Fibroblast of pulmonary artery (primary cell): ENCODE data around the gene NDUFS1.
"Not testable (repeated sequence)": the region's sequence is repeated elsewhere in the genome, so short reads cannot be mapped to it uniquely, and the experiment has no call there.

Experiments
- DNase-seq: peaks from one replicate; pipeline ENCODE4 v3.0.0-alpha.2; 2010; ENCODE audit warnings: low read depth
- H3K4me3 ChIP-seq: replicated peaks from 2 replicates; pipeline ENCODE4 v1.5.1; 2011; ENCODE audit warnings: low read depth, mild to moderate bottlenecking, control low read depth, low read length, moderate library complexity
- TF ChIP-seq, protein P1 (sequence below): IDR thresholded peaks from 2 replicates; pipeline ENCODE4 v1.5.1; 2011; ENCODE audit warnings: mild to moderate bottlenecking, control low read depth, low read length, inconsistent platforms; ENCODE audit errors: missing control alignments

NDUFS1 gene

DNA sequence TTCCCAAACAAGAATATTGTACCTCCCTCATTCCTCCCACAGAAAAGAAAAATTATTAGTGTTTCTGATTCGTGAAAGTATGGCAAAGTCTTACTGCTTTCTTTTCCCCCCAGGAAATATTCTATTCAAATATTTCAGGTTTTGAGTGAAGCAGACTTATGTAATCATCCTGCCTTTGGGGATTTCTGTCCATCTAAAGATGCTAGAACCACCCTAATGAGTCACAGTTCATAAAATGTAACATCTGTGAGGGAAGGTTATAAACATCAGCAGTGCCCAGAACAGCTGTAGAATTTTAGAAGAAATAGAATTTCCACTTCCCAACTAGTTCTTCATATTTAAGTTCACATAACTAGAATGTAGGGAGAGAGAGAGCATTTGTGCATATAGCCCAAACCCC is 39.4 kb upstream of the NDUFS1 start:
- TF ChIP-seq, protein P1, sequence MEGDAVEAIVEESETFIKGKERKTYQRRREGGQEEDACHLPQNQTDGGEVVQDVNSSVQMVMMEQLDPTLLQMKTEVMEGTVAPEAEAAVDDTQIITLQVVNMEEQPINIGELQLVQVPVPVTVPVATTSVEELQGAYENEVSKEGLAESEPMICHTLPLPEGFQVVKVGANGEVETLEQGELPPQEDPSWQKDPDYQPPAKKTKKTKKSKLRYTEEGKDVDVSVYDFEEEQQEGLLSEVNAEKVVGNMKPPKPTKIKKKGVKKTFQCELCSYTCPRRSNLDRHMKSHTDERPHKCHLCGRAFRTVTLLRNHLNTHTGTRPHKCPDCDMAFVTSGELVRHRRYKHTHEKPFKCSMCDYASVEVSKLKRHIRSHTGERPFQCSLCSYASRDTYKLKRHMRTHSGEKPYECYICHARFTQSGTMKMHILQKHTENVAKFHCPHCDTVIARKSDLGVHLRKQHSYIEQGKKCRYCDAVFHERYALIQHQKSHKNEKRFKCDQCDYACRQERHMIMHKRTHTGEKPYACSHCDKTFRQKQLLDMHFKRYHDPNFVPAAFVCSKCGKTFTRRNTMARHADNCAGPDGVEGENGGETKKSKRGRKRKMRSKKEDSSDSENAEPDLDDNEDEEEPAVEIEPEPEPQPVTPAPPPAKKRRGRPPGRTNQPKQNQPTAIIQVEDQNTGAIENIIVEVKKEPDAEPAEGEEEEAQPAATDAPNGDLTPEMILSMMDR = no peak
- H3K4me3 ChIP-seq = no peak overlapping the region
- DNase-seq = peak; percentile 48

DNA sequence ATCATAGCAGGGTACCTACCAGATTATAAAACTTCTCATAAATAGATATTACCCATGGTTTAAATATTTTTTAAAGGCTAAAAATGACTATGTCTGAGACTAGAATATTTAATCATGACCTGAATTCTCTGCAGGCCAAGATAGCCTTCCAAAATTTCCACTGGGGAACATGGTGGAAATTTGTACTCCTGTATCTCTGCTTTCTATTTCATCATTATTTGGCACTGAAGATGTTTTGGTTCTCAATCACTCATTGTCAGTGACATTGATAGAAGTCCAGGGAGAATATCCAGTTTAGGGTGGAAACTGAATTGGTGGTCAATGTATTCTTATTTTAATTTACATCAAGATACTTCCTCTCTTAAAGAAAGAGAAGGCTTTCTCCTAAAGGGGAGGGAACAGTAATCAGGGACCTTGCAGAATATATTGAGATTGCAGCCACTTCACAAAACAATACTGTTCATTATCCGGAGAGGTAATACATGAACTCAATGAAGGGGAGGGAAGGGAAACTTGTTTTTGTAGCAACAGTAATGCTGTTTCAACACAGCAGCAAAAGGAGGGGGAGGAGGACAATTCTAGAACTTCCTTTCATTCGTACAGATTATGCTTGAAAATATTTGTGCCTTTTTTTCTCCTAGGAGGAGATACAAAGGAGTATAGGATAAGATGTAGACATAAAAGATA is 34.6 kb upstream of the NDUFS1 start:
- TF ChIP-seq, protein P1 = no peak
- DNase-seq = peak; percentile 54
- H3K4me3 ChIP-seq = no peak overlapping the region

DNA sequence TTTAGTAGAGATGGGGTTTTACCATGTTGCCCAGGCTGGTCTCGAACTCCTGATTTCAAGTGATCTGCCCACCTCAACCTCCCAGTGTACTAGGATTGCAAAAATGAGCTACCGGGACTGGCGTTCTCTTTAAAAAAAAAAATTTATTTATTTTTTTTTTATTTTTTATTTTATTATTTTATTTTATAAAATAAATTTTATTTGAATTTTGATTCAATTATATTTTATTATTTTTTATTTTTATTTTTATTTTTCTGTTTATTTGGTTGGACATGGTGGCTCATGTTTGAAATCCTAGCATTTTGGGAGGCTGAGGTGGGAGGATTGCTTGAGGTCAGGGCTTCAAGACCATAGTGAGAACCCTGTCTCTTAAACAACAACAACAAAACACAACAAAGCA is 32.9 kb upstream of the NDUFS1 start:
- no peak for DNase-seq
- H3K4me3 ChIP-seq = no peak overlapping the region
- TF ChIP-seq, protein P1 = no peak

DNA sequence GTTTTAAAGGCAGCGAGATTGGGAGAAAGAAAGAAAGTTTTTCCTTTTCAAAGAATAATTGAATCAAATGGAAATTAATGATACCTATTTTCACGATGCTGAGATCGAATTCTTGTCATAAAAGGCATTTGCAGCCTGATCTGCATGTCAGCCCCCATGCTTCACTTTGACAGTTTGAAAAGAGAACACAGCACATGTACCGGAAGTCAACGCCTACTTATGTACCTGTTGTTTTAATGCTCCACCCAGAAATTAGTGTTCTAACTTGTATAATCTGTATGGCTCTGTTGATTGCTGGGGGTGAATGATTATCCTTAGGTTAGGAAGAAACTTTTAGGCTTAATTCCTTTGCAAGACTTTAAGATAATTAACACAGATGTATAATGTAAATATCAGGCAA is 31.4 kb upstream of the NDUFS1 start:
- TF ChIP-seq, protein P1 = no peak
- no peak overlapping the region for H3K4me3 ChIP-seq
- DNase-seq = no peak

DNA sequence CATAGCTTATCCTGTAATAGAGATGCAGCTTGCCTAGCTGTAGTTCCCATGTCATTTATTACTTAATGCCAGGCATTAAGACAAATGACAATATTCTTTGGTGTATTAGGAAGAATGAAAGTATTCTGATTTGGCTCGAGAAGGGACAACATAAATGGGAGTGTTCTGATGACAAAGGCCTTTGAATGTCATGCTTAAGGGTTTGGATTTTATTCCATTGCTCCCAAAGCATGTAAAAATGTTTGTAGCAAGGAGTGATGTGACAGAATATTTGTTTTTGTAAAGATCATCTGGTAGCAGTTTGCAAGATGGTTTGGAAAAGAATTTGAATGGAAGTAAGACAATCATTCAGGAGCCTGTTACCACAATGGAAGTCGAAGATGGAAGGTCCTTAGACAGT is 30.9 kb upstream of the NDUFS1 start:
- no peak for DNase-seq
- TF ChIP-seq, protein P1 = no peak
- no peak overlapping the region for H3K4me3 ChIP-seq

DNA sequence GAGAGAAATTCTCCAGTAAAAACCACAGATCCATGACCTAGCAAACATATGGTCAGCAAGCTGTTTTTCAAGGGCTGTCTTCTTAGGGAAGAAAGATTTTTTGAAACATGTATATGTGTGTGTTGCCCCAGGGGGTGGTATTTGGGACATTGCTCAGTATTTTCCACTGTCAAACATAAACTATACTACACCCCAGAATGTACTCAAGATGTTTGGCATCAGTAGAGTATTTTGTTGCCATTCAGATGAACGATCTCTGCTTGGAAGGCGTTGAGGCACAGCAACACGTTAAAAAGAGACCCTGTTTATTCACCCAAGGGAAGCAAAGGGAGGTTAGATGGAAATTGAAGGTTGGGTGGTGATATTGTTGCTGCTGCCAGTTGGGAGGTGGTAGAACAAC is 30.4 kb upstream of the NDUFS1 start:
- no peak for DNase-seq
- no peak overlapping the region for H3K4me3 ChIP-seq
- TF ChIP-seq, protein P1 = no peak

DNA sequence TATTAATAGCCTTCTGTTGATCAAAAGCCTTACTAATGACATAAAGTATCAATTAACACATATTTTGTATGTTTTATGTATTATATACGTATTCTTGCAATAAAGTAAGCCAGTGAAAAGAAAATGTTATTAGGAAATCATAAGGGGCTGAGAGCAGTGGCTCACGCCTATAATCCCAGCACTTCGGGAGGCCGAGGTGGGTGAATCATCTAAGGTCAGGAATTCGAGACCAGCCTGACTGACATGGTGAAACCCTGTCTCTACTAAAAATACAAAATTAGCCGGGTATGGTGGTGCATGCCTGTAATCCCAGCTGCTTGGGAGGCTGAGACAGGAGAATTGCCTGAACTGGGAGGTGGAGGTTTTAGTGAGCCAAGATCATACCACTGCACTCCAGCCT is 22.3 kb upstream of the NDUFS1 start:
- DNase-seq, H3K4me3 ChIP-seq: not testable (repeated sequence)

DNA sequence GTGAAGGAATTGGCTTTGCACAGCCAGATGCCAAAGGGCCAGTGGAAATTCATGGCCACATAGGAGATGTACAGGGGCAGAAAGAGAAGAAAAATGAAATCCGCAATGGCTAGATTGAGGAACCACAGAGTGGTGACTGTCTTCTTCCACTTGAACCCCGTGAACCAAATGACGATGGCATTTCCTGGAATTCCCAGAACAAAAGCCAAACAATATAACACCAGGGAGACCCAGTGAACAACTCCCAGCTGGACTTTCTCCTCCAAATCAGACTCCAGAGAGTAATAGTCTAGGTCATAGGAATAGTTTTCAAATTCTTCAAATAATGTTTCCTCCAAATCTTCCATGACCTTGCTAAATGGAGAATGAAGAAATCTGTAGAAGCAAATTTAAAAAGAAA is 17.7 kb upstream of the NDUFS1 start:
- DNase-seq = no peak

More for the DNA sequence above, 17.7 kb upstream of the NDUFS1 start:
- TF ChIP-seq, protein P1 = no peak
- no peak overlapping the region for H3K4me3 ChIP-seq
